Activated CD4-positive, alpha-beta T cell treated with anti-CD3 and anti-CD28 coated beads for 24 hours (primary cell): ENCODE results near the gene TUBGCP3.

Experiments used
- DNase-seq, 2 donors: peaks; one replicate each; pipeline ENCODE4 v3.0.0-alpha.2; 2020; ENCODE audit warnings: low read depth in 2 of 2

Gene TUBGCP3

GRCh38 chr13:112616586-112617362, 28.8 kb upstream of the TUBGCP3 start:
- no peak for DNase-seq

GRCh38 chr13:112615391-112615790, 27.4 kb upstream of the TUBGCP3 start:
- DNase-seq: no peak

- DNase-seq: no peak
These were observed 26.9 kb upstream of the TUBGCP3 start for GRCh38 chr13:112614835-112615234.

- DNase-seq: no peak
These were observed 20.3 kb upstream of the TUBGCP3 start for GRCh38 chr13:112608212-112608611.

DNA sequence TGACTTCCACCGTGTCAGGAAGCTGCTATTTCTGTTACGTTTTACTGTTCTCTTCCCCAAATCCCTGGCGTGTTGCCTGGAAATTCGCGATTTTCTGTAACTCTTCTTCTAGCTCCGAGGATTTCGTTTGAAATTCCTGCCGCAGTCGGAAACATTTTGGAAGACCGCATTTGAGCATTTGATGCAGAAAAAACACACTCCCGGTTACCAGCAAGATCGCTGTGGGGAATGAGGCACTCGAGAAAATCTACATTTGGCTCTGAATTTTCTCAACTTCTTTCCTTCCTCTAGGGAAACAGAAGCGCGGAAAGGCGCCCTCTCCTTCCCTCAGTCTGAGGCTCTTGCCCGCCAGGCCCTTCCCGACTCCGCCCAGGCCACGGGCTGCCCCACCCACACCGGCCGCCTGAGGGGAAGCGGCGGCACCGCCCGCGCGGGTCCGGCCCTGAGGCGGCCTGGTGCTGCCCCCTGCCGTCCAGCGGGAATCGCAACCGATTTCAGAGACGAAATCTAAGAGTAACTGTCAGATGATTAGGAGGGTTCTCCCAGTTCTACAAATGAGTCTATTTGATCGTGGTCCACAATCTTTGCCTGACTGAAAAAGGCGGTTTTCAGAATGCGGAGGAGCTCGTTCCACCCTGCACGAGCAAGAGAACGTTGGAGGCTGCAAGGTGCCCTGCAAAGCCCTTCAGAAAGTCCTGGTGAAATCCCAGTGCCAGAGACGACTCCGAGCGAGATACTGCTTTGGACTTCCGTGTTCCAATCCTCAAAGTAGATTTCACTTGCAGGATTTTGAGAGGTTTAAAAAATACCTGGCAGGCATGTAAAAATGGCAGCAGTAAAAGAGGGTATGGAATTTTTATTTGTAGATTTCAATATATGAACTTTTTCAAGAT, 18.4 kb upstream of the TUBGCP3 start:
- DNase-seq: peak; percentile 87 to 88

DNA sequence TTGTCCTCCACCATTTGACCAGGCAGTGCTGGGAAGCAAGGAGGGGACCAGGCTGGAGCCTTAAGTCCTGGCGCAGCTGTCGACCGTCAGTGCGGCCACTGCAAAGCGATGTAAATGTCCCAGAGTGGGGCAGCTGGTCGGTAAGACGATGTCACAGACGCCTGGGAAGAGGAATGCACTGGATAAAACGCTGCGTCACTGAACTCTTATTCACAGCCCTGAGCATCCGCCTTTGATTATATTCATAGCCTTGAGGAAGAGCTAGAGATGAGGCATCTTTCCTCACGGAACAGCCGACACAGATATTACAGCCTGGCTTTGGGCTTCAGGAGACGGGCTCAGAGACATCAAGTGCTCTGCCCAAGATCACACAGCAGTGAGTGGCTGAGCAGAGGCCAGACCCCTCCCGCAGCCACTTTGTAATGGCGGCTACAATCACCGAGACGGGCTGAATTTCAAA, 17.6 kb upstream of the TUBGCP3 start:
- DNase-seq: no peak

GRCh38 chr13:112603641-112604225, 15.8 kb upstream of the TUBGCP3 start:
- no peak for DNase-seq

DNA sequence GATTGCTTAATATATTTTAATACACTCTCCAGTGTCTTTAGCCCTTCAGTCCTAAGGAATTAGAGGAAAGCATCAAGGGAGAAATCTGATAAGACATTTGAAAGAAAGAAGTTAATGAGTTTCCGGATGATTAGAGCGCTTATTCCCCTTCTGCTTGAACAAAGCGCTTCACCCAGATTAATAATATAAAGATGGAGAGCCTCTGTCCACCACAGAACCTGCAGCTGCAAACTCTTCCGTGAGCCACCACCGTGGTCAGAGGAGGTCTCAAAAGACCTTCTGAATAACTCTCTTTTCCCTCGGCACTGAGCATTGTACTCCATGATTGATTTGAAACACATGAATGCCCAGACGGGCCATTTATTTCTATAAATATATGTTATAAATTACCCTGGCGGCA, 14.2 kb upstream of the TUBGCP3 start:
- DNase-seq: no peak

DNA sequence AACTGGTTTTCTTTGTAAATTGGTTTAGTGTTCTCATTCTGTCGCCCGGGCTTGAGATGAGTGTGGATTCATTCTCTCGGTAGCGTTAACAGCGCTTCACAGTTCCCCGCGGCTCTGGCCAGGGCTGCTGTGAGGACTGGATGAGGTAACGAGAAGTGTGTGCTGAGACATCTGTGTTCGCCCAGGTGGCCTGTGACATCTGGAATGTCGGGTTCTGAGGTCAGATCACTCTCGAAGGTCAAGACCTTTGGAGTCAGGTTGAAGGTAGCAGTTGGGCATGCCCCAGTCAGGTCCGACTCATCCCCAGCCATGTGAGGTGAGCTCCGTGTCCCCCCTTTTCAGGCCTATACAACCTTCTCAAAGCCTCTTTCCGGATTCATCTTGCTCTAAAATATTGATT, 13.4 kb upstream of the TUBGCP3 start:
- DNase-seq: no peak

- DNase-seq: no peak
These were observed 8.3 kb upstream of the TUBGCP3 start for GRCh38 chr13:112596235-112596634.

DNA sequence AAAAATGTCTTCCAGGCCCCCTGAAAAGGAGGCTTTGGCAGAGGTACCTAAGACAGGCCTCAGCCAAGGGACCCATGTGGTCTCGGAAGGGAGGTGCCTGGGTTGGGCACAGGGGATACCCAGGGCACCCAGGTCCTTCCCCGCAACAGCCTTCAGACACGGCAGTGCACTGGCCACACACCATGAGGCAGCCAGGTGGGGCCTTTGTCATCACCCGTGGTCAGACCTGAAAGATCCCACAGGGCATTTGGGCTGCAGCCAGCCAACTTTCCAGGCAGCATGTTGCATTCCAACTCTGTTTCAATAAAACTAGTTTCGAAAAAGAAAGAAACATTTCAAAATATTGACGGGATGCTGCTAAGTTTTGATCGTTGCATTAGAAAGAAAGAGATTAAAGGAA, 4.7 kb upstream of the TUBGCP3 start:
- DNase-seq: no peak

- DNase-seq: no peak
These were observed 4.2 kb upstream of the TUBGCP3 start for GRCh38 chr13:112592181-112592580.

GRCh38 chr13:112588490-112589297, 741 bp upstream of the TUBGCP3 start:
- no peak for DNase-seq

GRCh38 chr13:112587212-112587763, 665 bp downstream of the TUBGCP3 start:
- peak; percentile 55 to 74 for DNase-seq

GRCh38 chr13:112586334-112586960, 1.5 kb downstream of the TUBGCP3 start:
- DNase-seq: no peak

- DNase-seq: no peak
These were observed 4.2 kb downstream of the TUBGCP3 start for GRCh38 chr13:112583592-112584277.

DNA sequence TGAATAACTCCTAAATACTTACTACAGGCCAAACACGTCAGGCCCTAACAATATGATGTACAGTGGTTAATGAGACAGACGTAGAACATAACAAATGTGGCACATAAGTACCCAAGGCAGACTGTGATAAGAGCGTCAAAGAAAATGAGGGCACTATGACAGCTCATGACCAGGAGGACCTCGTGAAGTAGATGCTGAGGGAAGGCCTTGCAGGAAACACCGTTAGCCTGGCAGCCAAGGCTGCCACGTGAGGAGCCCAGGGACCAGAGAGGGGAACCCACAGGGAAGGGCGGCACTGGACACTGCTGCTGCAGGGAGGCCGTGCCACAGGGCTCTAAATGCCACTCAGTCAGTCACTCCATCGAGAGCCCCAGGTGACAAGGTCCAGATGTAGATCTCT, 5.7 kb downstream of the TUBGCP3 start:
- DNase-seq: no peak

- DNase-seq: no peak
These were observed 7.0 kb downstream of the TUBGCP3 start for GRCh38 chr13:112580912-112581311.

DNA sequence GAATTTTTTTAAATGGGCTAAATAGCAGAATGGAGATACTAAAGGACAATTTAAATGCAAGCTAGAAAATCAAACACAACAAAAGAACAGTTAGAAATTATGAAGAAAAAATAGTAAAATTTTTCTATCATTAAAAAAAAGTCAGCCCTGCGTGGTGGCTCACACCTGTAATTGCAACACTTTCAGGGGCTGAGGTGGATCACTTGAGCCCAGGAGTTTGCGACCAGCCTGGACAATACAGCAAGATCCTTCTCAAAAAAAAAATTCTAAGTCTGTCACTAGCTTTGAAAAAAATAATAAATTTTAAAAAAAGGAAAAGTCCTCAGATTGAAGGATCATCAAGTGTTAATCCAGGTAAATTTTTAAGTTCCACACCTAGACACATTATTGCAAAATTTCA, 7.7 kb downstream of the TUBGCP3 start:
- no peak for DNase-seq

DNA sequence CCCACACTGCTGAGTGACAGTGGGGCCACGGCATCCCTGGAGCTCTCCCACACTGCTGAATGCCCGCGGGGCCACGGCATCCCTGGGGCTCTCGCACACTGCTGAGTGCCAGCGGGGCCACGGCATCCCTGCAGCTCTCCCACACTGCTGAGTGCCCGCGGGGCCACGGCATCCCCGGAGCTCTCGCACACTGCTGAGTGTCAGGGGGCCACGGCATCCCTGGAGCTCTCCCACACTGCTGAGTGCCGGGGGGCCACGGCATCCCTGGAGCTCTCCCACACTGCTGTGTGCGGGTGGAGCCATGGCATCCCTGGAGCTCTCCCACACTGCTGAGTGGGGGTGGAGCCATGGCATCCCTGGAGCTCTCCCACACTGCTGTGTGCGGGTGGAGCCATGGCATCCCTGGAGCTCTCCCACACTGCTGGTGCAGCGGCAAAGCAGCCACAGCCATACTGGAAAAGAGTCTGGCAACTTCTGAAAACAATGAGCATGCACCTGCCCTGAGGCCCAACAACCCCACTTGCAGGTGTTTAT, 8.6 kb downstream of the TUBGCP3 start:
- no peak for DNase-seq
